BJ (cell line): Measurements from ENCODE around the gene ERI2. TPM values are rescaled to one million over a fixed set of nuclear protein-coding genes. Genes with fewer than 3 reads are reported as not detected.

ENCODE experiments used
- CTCF ChIA-PET: fragments of 350-600 bp; formaldehyde crosslinking; extraction: SDS; loops from one replicate; lab custom pipeline; 2021; ENCODE audit warnings: antibody characterized with exemption, inconsistent platforms; lab: Yijun Ruan, JAX
- POLR2A ChIA-PET: fragments of 300-600 bp; sonication (Branson Sonifier 250); formaldehyde crosslinking; extraction: SDS; loops from one replicate; lab custom pipeline; 2021; ENCODE audit warnings: antibody characterized with exemption; lab: Charles Lee
- DNase-seq: peaks from one replicate; pipeline ENCODE4 v3.0.0-alpha.2; 2011; ENCODE audit warnings: low read depth
- H3K27me3 ChIP-seq: 2 replicates; pipeline ENCODE4 v1.6.0; 2011; ENCODE audit warnings: low read length; ENCODE audit not compliant: control insufficient read depth, insufficient read depth
- H3K36me3 ChIP-seq: 2 replicates; pipeline ENCODE4 v1.5.1; 2011; ENCODE audit warnings: low read length; ENCODE audit not compliant: control insufficient read depth, insufficient read depth
- H3K4me3 ChIP-seq: 2 replicates; pipeline ENCODE4 v1.5.1; 2011; ENCODE audit warnings: low read depth, mild to moderate bottlenecking, control low read depth, low read length
- polyA plus RNA-seq: library from polyadenylated mRNA; depleted of rRNA; stranded (reverse); fragments of >200 nt; gene quantifications from 2 replicates; pipeline ENCODE4 v1.2.3, GENCODE V29; 2011
- TF ChIP-seq, protein P1 (sequence below): IDR thresholded peaks from 2 replicates; pipeline ENCODE4 v1.5.1; 2011; ENCODE audit warnings: low read depth, mild to moderate bottlenecking, control low read depth, inconsistent platforms, low read length, moderate library complexity; ENCODE audit not compliant: insufficient read depth

ERI2 gene
- polyA plus RNA-seq, 1 experiment: 7.4 TPM

GRCh38 chr16:20755238-20755637, 51.0 kb downstream of the ERI2 start:
- TF ChIP-seq, protein P1, sequence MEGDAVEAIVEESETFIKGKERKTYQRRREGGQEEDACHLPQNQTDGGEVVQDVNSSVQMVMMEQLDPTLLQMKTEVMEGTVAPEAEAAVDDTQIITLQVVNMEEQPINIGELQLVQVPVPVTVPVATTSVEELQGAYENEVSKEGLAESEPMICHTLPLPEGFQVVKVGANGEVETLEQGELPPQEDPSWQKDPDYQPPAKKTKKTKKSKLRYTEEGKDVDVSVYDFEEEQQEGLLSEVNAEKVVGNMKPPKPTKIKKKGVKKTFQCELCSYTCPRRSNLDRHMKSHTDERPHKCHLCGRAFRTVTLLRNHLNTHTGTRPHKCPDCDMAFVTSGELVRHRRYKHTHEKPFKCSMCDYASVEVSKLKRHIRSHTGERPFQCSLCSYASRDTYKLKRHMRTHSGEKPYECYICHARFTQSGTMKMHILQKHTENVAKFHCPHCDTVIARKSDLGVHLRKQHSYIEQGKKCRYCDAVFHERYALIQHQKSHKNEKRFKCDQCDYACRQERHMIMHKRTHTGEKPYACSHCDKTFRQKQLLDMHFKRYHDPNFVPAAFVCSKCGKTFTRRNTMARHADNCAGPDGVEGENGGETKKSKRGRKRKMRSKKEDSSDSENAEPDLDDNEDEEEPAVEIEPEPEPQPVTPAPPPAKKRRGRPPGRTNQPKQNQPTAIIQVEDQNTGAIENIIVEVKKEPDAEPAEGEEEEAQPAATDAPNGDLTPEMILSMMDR: no peak
- no peak for DNase-seq
- CTCF ChIA-PET: interaction anchor here (0.9 to 1.3 kb wide), 3 partner anchors 15 to 38 kb away, joined by 3 read pairs; no protein-coding TSS in a partner anchor
- H3K4me3 ChIP-seq: no peak overlapping the region
- no peaks in the 10 kb centered on the region for H3K36me3 ChIP-seq
- POLR2A ChIA-PET: no interaction called here
- H3K27me3 ChIP-seq: no peaks in the 10 kb centered on the region

DNA sequence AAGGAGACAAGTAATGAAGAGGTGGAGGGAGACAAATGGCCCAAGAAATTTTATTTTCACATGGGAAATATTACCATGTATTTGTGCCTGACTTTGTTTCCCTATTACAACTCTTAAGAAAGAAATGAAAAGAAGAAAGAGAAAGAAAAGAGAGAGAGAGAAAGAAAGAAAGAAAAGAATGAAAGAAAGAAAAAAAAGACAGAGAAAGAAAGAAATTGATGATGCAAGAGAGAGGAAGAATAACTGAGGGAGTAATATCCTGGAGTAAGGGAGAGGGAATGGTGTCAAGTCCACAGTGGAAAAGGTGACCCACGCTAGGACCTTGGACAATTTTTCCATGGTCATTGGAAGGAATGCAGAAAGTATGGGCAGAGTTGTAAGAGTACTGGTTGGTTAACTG, 52.5 kb downstream of the ERI2 start:
- DNase-seq: no peak
- Histone ChIP-seq H3K36me3 (no peaks in the 10 kb centered on the region), H3K27me3 (peaks cover 4% of the 10 kb centered on the region), H3K4me3 (no peak overlapping the region)
- CTCF ChIA-PET: no interaction called here
- POLR2A ChIA-PET: no interaction called here
- TF ChIP-seq, protein P1: no peak

DNA sequence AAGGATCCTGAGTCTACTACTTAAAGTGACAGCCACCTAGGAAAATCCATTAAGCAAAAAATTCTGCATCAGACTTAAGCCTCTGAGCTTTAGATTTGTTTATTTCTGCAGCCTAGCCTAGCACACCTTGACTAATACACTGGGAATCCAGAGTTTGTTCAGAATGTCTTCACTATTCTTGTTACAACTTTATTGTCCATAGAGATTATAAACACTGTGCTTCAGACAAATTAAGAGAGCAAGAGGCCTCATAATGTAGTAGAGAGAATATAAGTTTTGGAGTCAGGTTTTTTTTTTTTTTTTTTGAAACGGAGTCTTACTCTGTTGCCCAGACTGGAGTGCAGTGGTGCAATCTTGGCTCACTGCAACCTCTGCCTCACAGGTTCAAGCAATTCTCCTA, 55.7 kb downstream of the ERI2 start:
- DNase-seq: no peak
- H3K4me3 ChIP-seq: no peak overlapping the region
- TF ChIP-seq, protein P1: no peak
- peaks cover 4% of the 10 kb centered on the region for H3K27me3 ChIP-seq
- ChIA-PET CTCF (interaction anchor here (0.9 kb wide), 1 partner anchor 49 kb away, joined by 4 read pairs; no protein-coding TSS in a partner anchor), POLR2A (no interaction called here)
- no peaks in the 10 kb centered on the region for H3K36me3 ChIP-seq

DNA sequence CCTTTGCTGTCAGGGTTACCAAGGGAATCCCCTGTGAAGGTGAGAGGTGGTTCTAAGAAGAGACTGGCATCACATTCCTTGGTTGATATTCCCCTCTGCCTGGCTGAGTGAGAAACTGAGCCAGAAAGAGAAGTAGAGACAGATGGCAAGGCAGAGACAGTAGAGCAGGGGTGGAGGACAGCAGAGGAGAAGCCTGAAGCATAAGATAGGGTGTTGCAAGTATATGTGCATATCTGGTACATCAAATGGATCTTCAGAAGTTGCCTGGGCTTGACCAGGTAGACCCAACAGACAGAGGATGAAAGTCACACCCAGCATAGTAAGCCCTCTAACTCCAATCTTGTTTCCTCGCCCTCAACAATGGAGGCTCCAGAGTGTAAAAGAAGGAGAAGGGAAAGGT, 56.8 kb downstream of the ERI2 start:
- CTCF ChIA-PET: no interaction called here
- POLR2A ChIA-PET: no interaction called here
- Histone ChIP-seq H3K4me3 (no peak overlapping the region), H3K27me3 (peaks cover 4% of the 10 kb centered on the region), H3K36me3 (no peaks in the 10 kb centered on the region)
- DNase-seq: no peak
- TF ChIP-seq, protein P1: no peak

- DNase-seq: no peak
- Histone ChIP-seq H3K27me3 (peaks cover 4% of the 10 kb centered on the region), H3K36me3 (no peaks in the 10 kb centered on the region), H3K4me3 (no peak overlapping the region)
- POLR2A ChIA-PET: no interaction called here
- TF ChIP-seq, protein P1: no peak
- CTCF ChIA-PET: no interaction called here
These were observed 59.0 kb downstream of the ERI2 start for GRCh38 chr16:20747030-20747816.
